ENCODE data around the gene NCOA1. TPM values are rescaled to one million over a fixed set of nuclear protein-coding genes. Genes with fewer than 3 reads are reported as not detected.

The NCOA1 gene
- total RNA-seq, 4 donors from 2014 or later: 42.3 to 66.9 (median 47.4) TPM

DNA sequence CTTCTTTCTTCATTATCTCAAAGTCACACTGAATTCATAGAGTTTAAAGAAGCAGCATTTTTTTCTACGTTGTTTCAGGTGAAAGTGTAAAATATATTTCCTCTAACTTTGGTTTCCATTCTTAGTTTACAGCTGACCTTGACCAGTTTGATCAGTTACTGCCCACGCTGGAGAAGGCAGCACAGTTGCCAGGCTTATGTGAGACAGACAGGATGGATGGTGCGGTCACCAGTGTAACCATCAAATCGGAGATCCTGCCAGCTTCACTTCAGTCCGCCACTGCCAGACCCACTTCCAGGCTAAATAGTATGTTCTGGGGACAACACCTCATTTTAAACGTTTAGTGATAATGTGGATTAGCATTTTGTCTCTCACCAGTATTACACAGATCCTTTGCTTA lies 219.8 kb downstream of the NCOA1 start:
- TF ChIP-seq POLR2A (IDR thresholded peaks at IDR 0.05) (no peak), POLR2AphosphoS5 (IDR thresholded peaks at IDR 0.05) (no peak), EP300 (IDR thresholded peaks at IDR 0.05) (no peak)
- TF ChIP-seq, protein P1, sequence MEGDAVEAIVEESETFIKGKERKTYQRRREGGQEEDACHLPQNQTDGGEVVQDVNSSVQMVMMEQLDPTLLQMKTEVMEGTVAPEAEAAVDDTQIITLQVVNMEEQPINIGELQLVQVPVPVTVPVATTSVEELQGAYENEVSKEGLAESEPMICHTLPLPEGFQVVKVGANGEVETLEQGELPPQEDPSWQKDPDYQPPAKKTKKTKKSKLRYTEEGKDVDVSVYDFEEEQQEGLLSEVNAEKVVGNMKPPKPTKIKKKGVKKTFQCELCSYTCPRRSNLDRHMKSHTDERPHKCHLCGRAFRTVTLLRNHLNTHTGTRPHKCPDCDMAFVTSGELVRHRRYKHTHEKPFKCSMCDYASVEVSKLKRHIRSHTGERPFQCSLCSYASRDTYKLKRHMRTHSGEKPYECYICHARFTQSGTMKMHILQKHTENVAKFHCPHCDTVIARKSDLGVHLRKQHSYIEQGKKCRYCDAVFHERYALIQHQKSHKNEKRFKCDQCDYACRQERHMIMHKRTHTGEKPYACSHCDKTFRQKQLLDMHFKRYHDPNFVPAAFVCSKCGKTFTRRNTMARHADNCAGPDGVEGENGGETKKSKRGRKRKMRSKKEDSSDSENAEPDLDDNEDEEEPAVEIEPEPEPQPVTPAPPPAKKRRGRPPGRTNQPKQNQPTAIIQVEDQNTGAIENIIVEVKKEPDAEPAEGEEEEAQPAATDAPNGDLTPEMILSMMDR (IDR thresholded peaks at IDR 0.05): no peak
- no peak for ATAC-seq
- Histone ChIP-seq H3K9me3 (no peaks in the 10 kb centered on the region), H3K27me3 (no peaks in the 10 kb centered on the region), H3K27ac (no peak overlapping the region), H3K36me3 (peaks cover 5 to 69% of the 10 kb centered on the region in 2 donors), H3K4me1 (no peaks in the 10 kb centered on the region), H3K4me3 (no peak overlapping the region)
- 86 to 91% methylated on average over 6 of the region's 6 CpGs for WGBS, 2 donors (ENCODE audit: low coverage in 1 of 2)

DNA sequence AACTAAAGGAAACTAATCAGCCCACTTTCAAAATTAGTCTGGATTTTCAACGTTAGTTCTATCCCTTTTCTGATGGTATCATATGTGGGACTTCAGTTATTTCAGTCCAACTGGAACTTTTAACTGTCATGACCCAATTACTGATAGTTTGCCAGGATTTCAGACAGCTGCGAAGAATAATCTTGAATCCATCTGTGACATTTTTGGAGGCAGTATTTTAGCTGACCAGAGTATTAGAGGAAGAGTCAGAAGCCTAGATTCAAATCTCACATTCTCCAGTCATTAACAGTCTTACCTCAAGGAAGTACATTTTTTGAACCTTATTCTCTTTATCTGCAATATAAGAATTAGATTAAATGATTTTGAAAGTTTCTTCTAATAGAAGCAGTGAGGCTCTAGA lies 220.8 kb downstream of the NCOA1 start:
- no peak overlapping the region for H3K4me3 ChIP-seq
- no peak overlapping the region for H3K27ac ChIP-seq
- H3K36me3 ChIP-seq: peaks cover 2 to 72% of the 10 kb centered on the region in 2 donors
- 39 to 45% methylated on average over 2 of the region's 2 CpGs for WGBS, 2 donors (ENCODE audit: low coverage in 1 of 2)
- H3K4me1 ChIP-seq: no peaks in the 10 kb centered on the region
- ATAC-seq: no peak
- H3K9me3 ChIP-seq: no peaks in the 10 kb centered on the region
- TF ChIP-seq POLR2A (IDR thresholded peaks at IDR 0.05) (no peak), POLR2AphosphoS5 (IDR thresholded peaks at IDR 0.05) (no peak), EP300 (IDR thresholded peaks at IDR 0.05) (no peak)
- TF ChIP-seq, protein P1 (IDR thresholded peaks at IDR 0.05): no peak
- no peaks in the 10 kb centered on the region for H3K27me3 ChIP-seq

DNA sequence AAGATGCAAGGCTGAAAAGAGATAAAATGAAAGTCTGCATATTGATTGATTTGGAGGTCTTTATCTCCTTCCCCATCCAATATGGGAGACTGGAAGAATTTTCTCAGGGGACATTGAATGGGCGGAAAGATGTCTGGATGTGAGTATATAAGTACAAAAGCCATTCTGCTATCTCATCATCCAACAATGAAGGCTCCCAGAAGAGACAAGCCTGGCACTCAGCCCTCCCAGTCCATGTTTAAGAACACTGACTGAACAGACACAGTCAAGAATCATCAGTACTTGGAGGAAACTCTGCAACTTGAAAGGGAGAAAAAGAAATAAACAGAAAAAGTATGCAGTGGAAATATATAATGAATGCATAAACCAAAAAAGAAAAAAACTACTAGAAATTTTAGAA lies 221.2 kb downstream of the NCOA1 start:
- H3K4me1 ChIP-seq: no peaks in the 10 kb centered on the region
- H3K4me3 ChIP-seq: no peak overlapping the region
- no peak for TF ChIP-seq EP300 (IDR thresholded peaks at IDR 0.05)
- no peak for TF ChIP-seq POLR2A (IDR thresholded peaks at IDR 0.05)
- TF ChIP-seq POLR2AphosphoS5 (IDR thresholded peaks at IDR 0.05): no peak
- TF ChIP-seq, protein P1 (IDR thresholded peaks at IDR 0.05): no peak
- H3K9me3 ChIP-seq: no peaks in the 10 kb centered on the region
- 43 to 69% methylated on average over 1 of the region's 1 CpG for WGBS, 2 donors (ENCODE audit: low coverage in 1 of 2)
- peaks cover 0 to 71% of the 10 kb centered on the region in 2 donors for H3K36me3 ChIP-seq
- ATAC-seq: no peak
- H3K27me3 ChIP-seq: no peaks in the 10 kb centered on the region
- H3K27ac ChIP-seq: no peak overlapping the region

DNA sequence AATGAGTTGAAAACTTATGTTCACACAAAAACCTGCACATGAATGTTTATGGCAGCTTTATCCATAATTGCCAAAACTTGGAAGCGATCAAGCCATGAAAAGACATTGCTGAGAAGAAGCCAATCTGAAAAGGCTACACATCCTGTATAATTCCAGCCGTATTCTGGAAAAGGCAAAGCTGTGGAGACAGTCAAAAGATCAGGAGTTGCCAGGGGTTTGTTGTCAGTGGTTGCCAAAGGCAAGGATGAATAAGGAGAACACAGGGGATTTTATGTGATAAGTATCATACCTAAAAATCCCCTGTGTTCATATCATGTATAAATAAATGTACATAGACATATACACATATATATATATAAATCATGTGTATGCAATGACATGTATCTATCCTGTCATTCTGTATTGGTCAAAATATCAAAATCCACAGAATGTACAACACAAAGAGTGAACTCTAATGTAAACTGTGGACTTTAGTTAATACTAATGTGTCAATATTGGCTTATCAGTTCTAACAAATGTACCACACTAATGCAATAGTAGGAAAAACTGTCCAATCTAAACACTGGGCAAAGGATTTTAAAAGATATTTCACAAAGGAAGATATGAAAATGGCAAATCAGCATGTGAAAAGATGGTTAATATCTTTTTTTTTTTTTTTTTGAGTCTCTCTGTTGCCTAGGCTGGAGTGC lies 226.4 kb downstream of the NCOA1 start:
- Histone ChIP-seq H3K27ac (no peak overlapping the region), H3K36me3 (peaks cover 0 to 49% of the 10 kb centered on the region in 2 donors), H3K4me3 (no peak overlapping the region), H3K9me3 (no peaks in the 10 kb centered on the region), H3K27me3 (no peaks in the 10 kb centered on the region), H3K4me1 (peaks cover 0 to 15% (median 4%) of the 10 kb centered on the region in 3 donors)
- 88 to 93% methylated on average over 2 of the region's 2 CpGs for WGBS, 2 donors (ENCODE audit: low coverage in 1 of 2)
- no peak for TF ChIP-seq POLR2AphosphoS5 (IDR thresholded peaks at IDR 0.05)
- no peak for TF ChIP-seq POLR2A (IDR thresholded peaks at IDR 0.05)
- no peak for TF ChIP-seq EP300 (IDR thresholded peaks at IDR 0.05)
- TF ChIP-seq, protein P1 (IDR thresholded peaks at IDR 0.05): no peak
- no peak for ATAC-seq

DNA sequence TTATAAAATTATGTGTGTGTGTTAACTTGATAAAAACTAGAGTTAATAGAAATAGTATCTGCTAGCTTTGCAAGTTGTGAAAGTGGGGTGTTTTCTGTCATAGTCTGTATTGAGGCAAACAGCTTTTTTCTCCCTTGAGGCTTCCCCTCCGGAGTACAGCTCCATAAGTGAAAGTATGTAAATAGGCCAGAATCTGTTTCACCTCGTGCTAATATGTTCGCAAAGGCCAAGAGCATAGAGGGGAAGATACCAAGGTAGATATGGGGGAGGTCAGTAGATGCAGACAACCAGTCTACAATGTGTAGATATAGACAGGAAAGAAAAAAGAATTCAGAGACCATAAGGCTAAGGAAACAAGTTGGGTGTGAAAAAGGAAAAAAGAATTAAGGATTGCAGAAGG lies 229.3 kb downstream of the NCOA1 start:
- H3K27ac ChIP-seq: no peak overlapping the region
- 68 to 80% methylated on average over 3 of the region's 3 CpGs for WGBS, 2 donors (ENCODE audit: low coverage in 1 of 2)
- ATAC-seq: no peak

More for the DNA sequence above, 229.3 kb downstream of the NCOA1 start:
- TF ChIP-seq POLR2AphosphoS5 (IDR thresholded peaks at IDR 0.05) (no peak), POLR2A (IDR thresholded peaks at IDR 0.05) (no peak), EP300 (IDR thresholded peaks at IDR 0.05) (no peak)
- TF ChIP-seq, protein P1 (IDR thresholded peaks at IDR 0.05): no peak
- Histone ChIP-seq H3K4me1 (peaks cover 0 to 18% (median 4%) of the 10 kb centered on the region in 3 donors), H3K9me3 (no peaks in the 10 kb centered on the region), H3K4me3 (no peak overlapping the region), H3K27me3 (no peaks in the 10 kb centered on the region), H3K36me3 (peaks cover 0 to 25% of the 10 kb centered on the region in 2 donors)

Data from gastroesophageal sphincter (tissue), 4 donors.